HG02943 (cell line): ENCODE results near the gene PLA2R1.

Experiments
- ATAC-seq: cut with Tn5 transposase; IDR thresholded peaks from one replicate; pipeline ENCODE4 v1.9.1; 2021; ENCODE audit warnings: mild to moderate bottlenecking, low read depth, moderate library complexity; ENCODE audit not compliant: unreplicated experiment

PLA2R1 gene

DNA sequence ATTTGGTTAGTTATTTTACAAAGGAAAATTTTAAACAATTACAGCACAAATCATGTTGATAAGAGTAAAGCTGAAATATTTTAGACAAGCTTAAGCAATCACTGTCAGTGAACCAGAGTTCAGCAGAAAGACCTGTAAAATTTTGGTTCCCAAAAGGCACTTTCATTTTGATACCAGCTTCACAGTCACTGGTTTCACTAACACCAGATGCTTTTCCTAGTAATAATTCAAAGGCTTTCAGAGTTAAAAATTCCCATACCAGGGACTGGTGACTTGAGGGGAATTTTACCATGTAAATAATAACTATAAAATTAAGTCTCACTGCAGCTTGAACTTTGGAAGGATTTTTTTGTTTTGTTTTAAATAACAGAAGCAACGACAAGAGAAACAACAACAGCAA is 162.1 kb downstream of the PLA2R1 start:
- ATAC-seq: no peak

DNA sequence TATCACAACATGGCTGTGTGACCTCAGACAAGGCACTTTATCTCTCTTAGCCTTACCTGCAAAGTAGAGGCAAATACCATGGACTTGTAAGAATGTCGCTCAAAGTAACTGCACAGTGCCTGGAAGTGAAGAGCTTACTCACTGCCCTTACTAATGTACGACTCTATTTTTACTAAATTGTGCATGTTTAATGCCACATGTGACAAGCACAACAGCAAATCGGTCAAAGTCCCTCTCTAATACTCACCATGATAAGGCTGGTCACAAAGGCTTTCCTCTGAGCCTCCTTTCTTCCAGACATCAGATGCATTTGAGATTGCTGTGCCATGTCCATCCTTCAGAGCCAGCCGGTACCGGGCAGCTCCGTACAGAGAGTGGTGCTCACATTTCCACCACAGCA is 164.0 kb downstream of the PLA2R1 start:
- no peak for ATAC-seq

DNA sequence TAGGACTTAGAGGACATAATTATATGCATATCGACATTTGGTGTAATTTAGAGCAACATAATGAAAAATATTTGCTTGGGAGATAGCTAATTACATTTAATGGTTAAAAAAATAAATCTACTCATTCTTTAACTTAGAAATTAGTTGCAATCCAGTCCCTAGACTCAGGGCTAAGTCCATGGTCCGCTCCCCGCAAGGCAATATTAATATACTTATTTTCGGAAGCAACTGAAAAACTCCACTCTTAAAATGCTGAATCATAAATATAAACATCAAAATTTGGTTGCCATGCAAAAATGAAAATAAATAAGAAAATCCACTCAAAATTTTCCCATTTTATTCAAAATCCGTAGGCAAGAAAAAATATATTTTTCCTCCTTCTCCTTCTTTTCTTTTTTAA is 164.7 kb downstream of the PLA2R1 start:
- no peak for ATAC-seq

DNA sequence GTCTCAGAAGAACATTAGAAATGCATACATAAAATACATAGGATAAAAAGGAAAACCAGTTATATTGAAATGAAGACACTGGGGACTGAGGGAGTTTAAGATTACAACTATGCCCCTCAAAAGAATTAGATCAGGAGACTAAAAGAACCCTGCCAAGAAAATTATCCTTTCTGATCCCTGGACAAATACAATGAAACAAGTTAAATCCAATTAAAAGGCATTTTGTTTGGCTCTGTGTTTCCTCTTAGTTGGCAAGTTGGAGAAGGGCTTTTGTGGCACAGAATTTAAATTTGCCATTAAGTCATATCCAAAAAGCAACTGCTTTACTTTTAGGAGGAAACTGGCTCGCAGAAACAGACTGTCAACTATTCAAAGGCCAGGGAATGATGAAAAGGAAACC is 165.3 kb downstream of the PLA2R1 start:
- ATAC-seq: no peak

DNA sequence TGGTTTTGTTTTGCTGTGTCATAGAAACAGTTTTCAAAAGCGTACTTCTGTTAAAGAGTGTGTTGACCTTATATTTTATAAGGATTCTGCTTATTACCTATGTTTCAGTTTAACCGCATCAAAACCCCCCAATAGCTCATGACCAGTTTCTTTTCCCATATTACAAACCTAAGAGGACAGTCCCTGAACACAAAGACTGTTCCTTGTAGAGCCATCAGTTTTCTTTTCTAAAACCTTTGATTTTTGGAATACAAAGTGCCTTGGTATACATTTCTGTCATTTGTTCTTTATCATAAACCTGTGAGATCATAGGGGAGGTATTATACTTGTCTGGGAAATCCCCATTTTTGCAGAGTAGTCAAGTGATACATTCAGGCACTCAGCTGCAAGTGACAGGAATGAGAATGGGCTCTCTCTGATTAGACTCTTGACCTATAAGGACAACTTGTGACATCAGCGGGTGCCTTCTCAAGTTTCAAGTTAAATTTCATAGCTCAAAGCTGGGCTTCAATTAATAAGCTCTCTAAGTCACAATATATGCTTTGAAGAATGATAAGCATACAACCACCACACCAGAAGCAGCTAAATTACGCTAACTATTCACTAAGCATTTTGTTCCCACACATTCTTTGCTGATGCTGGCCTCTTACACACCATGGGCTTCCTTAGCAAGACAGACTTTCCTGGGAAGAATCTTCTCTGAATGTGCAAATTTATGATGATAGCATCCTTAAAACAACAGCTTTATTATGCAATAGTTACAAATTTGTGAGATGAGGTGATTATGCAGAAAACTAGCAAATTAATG is 167.0 kb downstream of the PLA2R1 start:
- ATAC-seq: peak; percentile 51

DNA sequence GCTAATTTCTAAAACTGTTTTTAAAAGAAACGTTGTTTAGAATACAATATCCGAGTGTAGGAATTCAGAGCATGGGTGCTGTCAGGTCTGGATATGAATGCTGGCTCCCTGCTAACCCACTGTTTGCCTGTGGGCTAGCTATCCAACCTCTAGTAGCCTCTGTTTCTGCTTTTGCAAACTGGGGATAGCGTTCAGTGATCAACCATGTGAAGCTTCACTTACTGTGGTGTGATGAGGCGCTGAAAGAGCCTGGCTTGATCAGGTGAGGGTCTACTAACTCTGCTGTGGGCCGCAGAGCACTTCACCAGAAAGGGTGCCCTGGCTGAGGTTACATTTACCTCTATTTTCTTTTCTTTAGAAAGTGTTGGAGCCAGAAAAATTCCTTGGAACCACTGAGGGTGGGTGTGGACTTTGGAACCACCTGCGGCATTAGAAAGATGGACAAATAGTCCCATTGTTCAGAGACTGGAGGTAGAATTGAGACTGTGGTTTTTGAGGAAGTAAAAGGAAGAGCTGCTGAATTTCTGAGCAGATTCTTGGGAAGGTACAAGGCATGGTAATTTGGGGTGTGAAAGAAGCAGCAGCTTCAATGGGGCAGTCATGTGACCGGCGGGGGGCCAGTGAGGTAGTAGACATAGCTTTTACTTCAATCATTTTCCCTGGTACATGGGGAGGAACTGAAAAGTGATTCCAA is 168.1 kb downstream of the PLA2R1 start:
- ATAC-seq: no peak

DNA sequence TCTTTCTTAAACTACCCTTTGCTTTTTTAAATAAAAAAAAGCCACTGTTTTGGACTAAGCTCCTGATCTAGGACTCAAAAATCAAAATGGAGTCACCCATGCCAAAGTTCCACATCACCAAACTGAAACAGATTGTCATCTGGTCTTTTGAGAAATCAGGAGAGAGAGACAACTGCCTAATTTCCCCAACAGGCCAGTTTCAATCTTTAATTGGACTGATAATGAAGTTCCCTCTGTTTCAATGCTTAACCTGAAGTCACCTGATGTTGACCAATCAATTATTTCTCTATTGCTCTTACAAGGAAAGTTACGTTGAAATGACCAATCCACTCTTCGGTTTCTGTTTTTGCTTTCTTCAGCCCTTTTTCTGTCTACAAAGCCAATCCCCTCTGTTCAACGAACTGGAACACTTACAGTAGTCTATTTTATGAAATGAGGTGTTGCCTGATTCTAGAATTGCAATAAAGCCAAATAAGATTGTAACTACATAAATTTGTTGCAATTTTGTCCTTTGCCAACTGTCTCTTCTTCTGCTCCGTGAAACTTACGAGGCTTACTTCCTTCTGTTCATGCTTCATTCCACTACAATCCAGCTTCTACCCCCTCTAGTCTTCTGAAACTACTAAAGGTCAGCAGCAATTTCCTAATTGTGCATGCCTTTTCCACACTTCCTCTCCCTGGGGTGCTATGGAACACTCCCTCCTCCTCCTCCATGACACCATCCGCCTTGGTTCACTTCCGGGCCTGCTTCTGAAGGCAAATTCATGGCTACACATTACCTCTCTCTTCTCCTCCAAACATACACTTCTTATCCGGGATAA is 169.2 kb downstream of the PLA2R1 start:
- no peak for ATAC-seq

DNA sequence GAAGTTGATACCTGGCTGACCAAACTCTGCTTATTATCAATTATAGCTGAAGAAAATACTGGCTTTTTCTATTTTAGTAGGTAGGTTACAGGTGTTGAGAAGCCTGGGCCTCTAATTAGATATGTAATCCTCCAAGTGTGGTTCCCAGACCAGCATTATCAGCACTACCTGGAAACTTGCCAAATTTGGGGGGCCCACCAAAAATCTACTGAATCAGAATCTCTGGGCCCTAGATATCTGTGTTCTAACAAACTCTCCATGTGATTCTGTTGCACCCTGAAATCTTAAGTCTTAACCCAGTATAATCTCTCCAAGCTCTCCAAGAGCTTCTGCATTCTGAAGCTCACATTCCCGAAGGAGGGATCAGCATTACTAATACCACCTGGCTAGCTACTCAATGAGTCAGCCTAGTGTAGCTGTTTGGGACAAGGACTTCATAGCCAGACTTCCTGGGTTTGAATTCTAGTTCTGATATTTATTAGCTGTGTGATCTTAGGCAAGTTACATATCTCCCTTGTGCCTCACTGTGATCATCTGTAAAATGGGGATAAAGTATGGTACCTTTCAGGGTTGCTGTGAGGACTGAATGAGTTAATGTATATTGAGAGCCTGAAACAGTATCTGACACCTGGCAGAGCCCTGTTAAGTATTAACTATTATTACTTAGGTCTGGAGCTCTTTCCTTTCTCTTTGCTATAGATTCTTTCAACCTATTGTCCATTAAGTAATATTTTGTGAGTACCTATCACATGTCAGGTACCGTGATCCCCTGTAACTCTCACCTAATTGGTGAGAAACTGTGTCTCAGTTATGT is 170.3 kb downstream of the PLA2R1 start:
- ATAC-seq: peak; percentile 42

DNA sequence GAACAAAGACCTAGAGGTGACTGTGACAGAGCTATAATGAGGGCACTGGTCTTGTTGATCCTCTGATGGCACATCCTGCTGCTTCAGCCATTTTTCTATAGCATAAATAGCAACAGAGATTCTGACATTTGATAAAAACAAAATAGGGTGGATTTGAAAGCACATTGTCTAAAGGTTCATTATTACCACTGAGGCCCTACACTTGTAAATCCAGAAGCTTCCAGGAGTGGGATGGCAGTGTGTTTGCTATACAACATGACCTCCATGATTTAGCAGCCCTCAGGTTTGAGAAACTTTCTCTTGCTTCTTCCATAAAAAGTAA is 171.2 kb downstream of the PLA2R1 start:
- ATAC-seq: no peak

DNA sequence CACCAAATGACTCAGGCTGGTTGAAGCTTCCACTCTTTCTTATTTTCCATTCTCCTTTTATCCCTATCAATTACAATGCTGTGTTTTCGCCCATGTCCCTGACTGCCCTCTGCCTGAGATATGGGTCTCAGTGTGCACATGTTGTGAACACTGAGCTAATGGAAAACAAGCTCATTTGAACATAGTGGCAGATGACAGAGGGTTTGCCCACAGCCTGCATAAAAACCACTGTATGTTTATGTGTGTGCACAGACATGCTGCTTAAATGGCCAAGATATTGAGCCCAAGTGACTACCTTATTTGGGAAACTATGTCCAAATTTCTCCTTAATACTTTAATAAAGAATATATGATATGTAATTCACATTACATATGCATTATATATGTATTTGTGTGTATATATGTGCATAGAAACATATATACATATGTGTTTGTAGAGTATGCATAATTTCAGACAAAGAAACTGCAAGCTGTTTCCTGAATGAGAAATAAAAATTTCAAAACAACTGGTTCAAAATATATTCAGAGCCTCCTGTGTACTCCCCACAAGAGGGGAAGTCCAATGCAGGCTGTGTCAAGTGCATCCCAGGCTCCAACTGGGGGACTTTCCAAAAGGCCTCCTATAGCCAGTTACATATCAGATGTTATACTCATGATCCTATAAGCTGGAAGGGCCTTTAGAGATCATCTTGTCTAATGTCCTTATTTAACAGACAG is 171.7 kb downstream of the PLA2R1 start:
- no peak for ATAC-seq

DNA sequence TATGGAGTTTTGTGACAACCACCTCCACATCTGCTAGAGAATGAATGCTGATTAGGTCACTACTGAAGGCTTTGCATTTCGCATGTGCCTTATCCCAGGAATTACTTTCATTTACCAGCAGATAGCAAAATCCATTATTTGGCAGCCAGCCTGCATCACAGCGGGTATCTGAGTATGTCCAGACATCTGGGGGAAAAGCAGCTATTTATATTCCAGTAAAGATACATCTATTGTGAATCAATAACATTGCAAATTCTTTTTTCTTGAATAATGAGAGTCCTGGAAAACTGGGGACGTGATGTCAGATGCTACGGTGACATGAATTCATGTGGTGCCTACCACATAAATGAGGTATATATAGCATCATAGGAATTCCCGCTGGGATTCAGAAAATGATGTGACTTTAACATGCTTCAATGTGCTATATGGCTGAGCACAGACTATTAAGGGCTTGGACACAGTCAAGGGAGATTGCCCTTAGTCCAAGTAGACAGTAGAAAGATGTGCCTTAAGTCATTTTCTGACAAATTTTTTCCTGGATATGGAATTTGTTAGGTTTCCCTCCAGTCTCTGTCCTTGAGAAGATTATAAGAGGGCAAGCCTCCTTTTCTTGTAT is 180.2 kb downstream of the PLA2R1 start:
- ATAC-seq: no peak
